NCI-H2171 treated with DMSO at 0.1 percent for 48 hours (cell line): ENCODE data around the gene HHAT.

Experiments
- DNase-seq: peaks from one replicate; lab custom pipeline; 2025; lab: John Stamatoyannopoulos, UW

Gene HHAT

GRCh38 chr1:210722410-210723081 is 393.8 kb downstream of the HHAT start:
- no peak for DNase-seq

GRCh38 chr1:210723646-210724045 is 394.9 kb downstream of the HHAT start:
- DNase-seq: no peak

GRCh38 chr1:210724768-210725167 is 396.1 kb downstream of the HHAT start:
- no peak for DNase-seq
